Erythroblast (primary cell): Measurements from ENCODE around the gene TUBA8.
"Not testable (repeated sequence)": the region's sequence is repeated elsewhere in the genome, so short reads cannot be mapped to it uniquely, and the experiment has no call there.

Source experiments
- DNase-seq, 2 experiments: peaks; one replicate each; lab custom pipeline; 2025; lab: John Stamatoyannopoulos, UW
- GATA1 ChIP-seq: IDR thresholded peaks from 2 replicates; pipeline ENCODE4 v1.6.1; 2011; ENCODE audit warnings: low read depth, mild to moderate bottlenecking, control low read depth, low read length, moderate library complexity
- POLR2A ChIP-seq: IDR thresholded peaks from 2 replicates; pipeline ENCODE4 v1.6.1; 2011; ENCODE audit warnings: mild to moderate bottlenecking, low read length

Gene TUBA8

GRCh38 chr22:18110194-18110953 lies at the start of gene TUBA8:
Gene TUBA8 (plus strand): TSS chr22:18110809. CDS start chr22:18110866, 57 bp downstream.
- no peak for TF ChIP-seq POLR2A
- no peak for TF ChIP-seq GATA1
- DNase-seq = no peak

GRCh38 chr22:18062421-18062820 lies 48.2 kb upstream of the TUBA8 start:
- DNase-seq = no peak
- TF ChIP-seq POLR2A = no peak
- no peak for TF ChIP-seq GATA1

GRCh38 chr22:18063306-18063705 lies 47.3 kb upstream of the TUBA8 start:
- no peak for DNase-seq
- TF ChIP-seq POLR2A (no peak), GATA1 (no peak)

- DNase-seq = not testable (repeated sequence)
Measured at GRCh38 chr22:18063715-18064114, 46.9 kb upstream of the TUBA8 start.

- TF ChIP-seq GATA1 = no peak
- no peak for DNase-seq
Measured at GRCh38 chr22:18064636-18065035, 46.0 kb upstream of the TUBA8 start.

GRCh38 chr22:18065256-18065655 lies 45.4 kb upstream of the TUBA8 start:
- DNase-seq = no peak
- TF ChIP-seq GATA1 (no peak), POLR2A (no peak)

- no peak for TF ChIP-seq POLR2A
- TF ChIP-seq GATA1 = no peak
- DNase-seq = no peak
Measured at GRCh38 chr22:18066181-18066859, 44.3 kb upstream of the TUBA8 start.

GRCh38 chr22:18067121-18067520 lies 43.5 kb upstream of the TUBA8 start:
- no peak for DNase-seq
- no peak for TF ChIP-seq POLR2A

- TF ChIP-seq POLR2A = no peak
- no peak for TF ChIP-seq GATA1
- no peak for DNase-seq
Measured at GRCh38 chr22:18067548-18068341, 42.9 kb upstream of the TUBA8 start.

GRCh38 chr22:18068381-18068988 lies 42.1 kb upstream of the TUBA8 start:
- TF ChIP-seq GATA1 = no peak
- no peak for TF ChIP-seq POLR2A

GRCh38 chr22:18069041-18069440 lies 41.6 kb upstream of the TUBA8 start:
- DNase-seq = no peak
- TF ChIP-seq POLR2A (no peak), GATA1 (no peak)

More at GRCh38 chr22:18068381-18068988, 42.1 kb upstream of the TUBA8 start:
- no peak for DNase-seq

GRCh38 chr22:18070041-18070440 lies 40.6 kb upstream of the TUBA8 start:
- TF ChIP-seq POLR2A (no peak), GATA1 (no peak)
- DNase-seq = no peak

- TF ChIP-seq POLR2A (no peak), GATA1 (no peak)
- no peak for DNase-seq
Measured at GRCh38 chr22:18070556-18071306, 39.9 kb upstream of the TUBA8 start.

GRCh38 chr22:18071307-18071967 lies 39.2 kb upstream of the TUBA8 start:
- not testable (repeated sequence) for DNase-seq
